Ascending aorta (tissue), 2 donors: ENCODE data around the gene HOTAIR. TPM values are rescaled to one million over a fixed set of nuclear protein-coding genes. Genes with fewer than 3 reads are reported as not detected.

Source experiments
- DNase-seq, 2 donors: peaks; one replicate each; pipeline ENCODE4 v3.0.0-alpha.2; 2019; ENCODE audit warnings: low spot score in 2 of 2
- H3K27ac ChIP-seq, 2 donors: fragments of 200-600 bp; sonication (generic); one replicate each; pipeline ENCODE4 v1.5.1; 2016 to 2017; ENCODE audit warnings: mild to moderate bottlenecking in 1 of 2
- H3K27me3 ChIP-seq: fragments of 200-600 bp; sonication (generic); one replicate; pipeline ENCODE4 v1.5.1; 2017
- H3K36me3 ChIP-seq, 2 donors: fragments of 200-600 bp; sonication (generic); one replicate each; pipeline ENCODE4 v1.5.1; 2016
- H3K4me1 ChIP-seq, 2 donors: fragments of 200-600 bp; sonication (generic); one replicate each; pipeline ENCODE4 v1.5.1; 2016 to 2017; ENCODE audit warnings: mild to moderate bottlenecking in 1 of 2
- H3K4me3 ChIP-seq, 2 donors: fragments of 200-600 bp; sonication (generic); one replicate each; pipeline ENCODE4 v1.5.1; 2016 to 2017; ENCODE audit warnings: mild to moderate bottlenecking in 1 of 2
- H3K9me3 ChIP-seq, 2 donors: fragments of 200-600 bp; sonication (generic); one replicate each; pipeline ENCODE4 v1.5.1; 2016
- intact Hi-C: fragments of 100-400 bp; cut with DNase I; formaldehyde crosslinking; loops from one replicate; pipeline ENCODE4 v1.15.1; 2023
- total RNA-seq: library from RNA; depleted of rRNA; stranded (reverse); fragments of >200 nt; gene quantifications from one replicate; pipeline ENCODE4 v1.1.0, GENCODE V29; 2016
- TF ChIP-seq, protein P1 (sequence below), 3 experiments: fragments of 200-600 bp in 2 of 3; fragments of 450-650 bp in 1 of 3; sonication (generic) in 2 of 3; IDR thresholded peaks; one replicate each; pipeline ENCODE4 v1.5.1; 2016 to 2019; ENCODE audit warnings: antibody characterized with exemption in 3 of 3, mild to moderate bottlenecking in 1 of 3, moderate library complexity in 1 of 3

HOTAIR gene
- total RNA-seq, 1 donor from 2014 or later: not detected

DNA sequence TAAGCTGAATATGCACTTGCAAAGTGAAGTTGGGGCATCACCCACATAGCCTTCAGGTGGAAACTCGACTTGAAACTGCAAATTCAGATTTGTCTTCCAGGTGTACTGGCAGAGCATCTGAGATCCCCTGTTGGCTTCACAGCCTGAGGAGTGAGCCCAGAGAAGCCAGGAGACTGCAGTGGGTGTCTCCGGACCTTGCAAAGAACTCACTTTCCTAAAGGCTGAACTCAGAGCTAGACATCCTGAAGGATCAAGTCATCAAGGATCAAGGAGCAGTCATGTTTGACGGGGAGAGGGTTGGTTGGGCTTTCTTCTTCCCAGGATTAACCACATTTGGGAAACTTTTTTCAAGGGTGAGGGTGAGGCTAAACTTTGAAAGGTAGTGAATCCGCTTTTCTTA is 45.2 kb downstream of the HOTAIR start:
- intact Hi-C loops: no loop called here
- TF ChIP-seq, protein P1, sequence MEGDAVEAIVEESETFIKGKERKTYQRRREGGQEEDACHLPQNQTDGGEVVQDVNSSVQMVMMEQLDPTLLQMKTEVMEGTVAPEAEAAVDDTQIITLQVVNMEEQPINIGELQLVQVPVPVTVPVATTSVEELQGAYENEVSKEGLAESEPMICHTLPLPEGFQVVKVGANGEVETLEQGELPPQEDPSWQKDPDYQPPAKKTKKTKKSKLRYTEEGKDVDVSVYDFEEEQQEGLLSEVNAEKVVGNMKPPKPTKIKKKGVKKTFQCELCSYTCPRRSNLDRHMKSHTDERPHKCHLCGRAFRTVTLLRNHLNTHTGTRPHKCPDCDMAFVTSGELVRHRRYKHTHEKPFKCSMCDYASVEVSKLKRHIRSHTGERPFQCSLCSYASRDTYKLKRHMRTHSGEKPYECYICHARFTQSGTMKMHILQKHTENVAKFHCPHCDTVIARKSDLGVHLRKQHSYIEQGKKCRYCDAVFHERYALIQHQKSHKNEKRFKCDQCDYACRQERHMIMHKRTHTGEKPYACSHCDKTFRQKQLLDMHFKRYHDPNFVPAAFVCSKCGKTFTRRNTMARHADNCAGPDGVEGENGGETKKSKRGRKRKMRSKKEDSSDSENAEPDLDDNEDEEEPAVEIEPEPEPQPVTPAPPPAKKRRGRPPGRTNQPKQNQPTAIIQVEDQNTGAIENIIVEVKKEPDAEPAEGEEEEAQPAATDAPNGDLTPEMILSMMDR (IDR thresholded peaks at IDR 0.05): no peak

GRCh38 chr12:53928054-53928835 is 46.5 kb downstream of the HOTAIR start:
- peaks cover 0 to 3% of the 10 kb centered on the region in 2 donors for H3K4me1 ChIP-seq
- H3K27ac ChIP-seq: no peak overlapping the region
- TF ChIP-seq, protein P1 (IDR thresholded peaks at IDR 0.05): no peak
- H3K36me3 ChIP-seq: no peaks in the 10 kb centered on the region
- H3K27me3 ChIP-seq: peaks cover 33% of the 10 kb centered on the region
- no peaks in the 10 kb centered on the region for H3K9me3 ChIP-seq
- no peak for DNase-seq
- H3K4me3 ChIP-seq: no peak overlapping the region
- intact Hi-C loops: no loop called here

More for the DNA sequence above, 45.2 kb downstream of the HOTAIR start:
- Histone ChIP-seq H3K27ac (no peak overlapping the region), H3K4me3 (no peak overlapping the region), H3K4me1 (peaks cover 0 to 3% of the 10 kb centered on the region in 2 donors), H3K36me3 (no peaks in the 10 kb centered on the region), H3K27me3 (peaks cover 33% of the 10 kb centered on the region), H3K9me3 (no peaks in the 10 kb centered on the region)
- no peak for DNase-seq

DNA sequence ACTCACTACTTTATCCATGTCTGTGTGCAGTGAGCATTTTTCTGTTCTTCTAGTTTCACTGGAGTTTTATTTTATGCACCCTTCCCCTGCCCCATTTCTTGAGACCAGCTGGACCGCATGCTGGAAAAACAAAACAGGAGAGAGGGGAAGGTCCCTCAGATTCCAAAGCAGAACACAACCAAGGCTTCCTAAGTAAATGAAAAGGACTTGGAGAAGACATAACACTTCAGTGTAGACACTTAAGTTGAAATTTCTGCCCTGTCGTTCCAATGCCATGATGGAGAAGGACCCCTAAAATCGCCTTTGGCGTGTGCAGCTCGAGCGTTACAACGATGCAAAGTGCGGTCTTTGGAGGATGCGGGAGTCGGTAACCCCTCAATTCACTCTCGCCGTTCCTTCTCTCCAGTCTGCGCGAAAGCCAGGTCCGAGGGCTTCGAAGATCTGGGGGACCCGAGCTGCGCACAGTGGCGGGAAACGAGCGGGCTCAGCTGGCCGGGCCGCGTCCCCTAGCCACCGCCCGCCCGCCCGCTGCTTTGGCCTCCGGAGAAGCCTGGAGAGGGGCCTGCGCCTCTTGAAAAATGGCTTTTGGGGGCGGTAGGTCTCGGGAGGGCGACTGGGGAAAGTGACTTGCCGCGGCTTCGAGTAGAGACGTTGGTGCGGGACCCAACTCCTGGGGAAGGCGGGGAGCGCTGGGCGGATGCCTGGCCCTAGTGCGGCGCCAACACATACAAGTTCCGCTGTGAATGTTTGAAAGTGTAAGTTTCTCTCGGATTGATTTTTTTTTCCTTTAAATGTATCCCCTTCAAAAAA is 47.3 kb downstream of the HOTAIR start:
- Histone ChIP-seq H3K4me1 (peaks cover 0 to 3% of the 10 kb centered on the region in 2 donors), H3K9me3 (no peaks in the 10 kb centered on the region), H3K4me3 (no peak overlapping the region), H3K27ac (no peak overlapping the region), H3K36me3 (no peaks in the 10 kb centered on the region), H3K27me3 (peaks cover 33% of the 10 kb centered on the region)
- intact Hi-C loops: no loop called here
- DNase-seq: no peak
- TF ChIP-seq, protein P1 (IDR thresholded peaks at IDR 0.05): no peak

DNA sequence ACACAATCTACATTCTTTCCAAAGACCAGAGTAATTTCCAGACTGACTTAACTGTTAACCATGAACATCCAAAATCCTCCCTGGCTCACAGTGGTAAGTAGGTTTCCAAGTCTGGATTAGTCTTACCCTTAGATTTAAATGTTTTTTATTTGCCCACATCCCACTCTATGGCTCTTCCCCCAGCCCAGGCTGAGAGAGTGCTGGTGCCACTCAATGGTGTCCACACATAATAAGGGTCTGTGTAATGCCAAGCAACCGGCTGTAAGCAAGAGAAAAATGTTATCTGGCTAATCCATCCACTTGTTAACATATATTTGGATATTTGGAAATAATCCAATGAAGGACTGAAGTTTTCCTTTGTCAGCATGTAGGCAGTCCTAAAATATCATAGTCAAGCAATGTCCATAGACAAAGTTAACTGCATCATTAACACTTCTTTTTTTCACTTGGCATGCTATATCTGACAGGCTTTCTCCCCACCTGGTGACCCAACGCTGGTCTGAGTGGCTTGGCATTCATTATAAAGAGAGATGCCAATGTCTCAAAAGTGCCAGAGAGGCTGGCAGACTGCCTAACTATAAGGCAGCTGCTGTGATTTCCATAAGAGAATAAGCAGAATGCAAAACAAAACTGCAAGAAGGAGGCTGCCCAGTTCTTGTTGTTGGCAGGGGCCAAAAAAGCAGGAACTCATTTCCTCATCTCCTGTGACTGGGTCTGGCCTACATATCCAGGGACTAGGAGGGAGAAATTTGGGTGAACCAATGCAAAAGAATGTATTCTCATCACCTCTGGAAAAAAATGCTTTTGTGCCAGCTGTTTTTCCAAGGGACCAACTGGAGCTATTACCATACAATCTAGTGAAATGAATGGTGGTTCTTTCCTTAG is 50.0 kb downstream of the HOTAIR start:
- Histone ChIP-seq H3K9me3 (no peaks in the 10 kb centered on the region), H3K4me1 (peaks cover 0 to 3% of the 10 kb centered on the region in 2 donors), H3K27me3 (peaks cover 20% of the 10 kb centered on the region), H3K27ac (no peak overlapping the region), H3K36me3 (no peaks in the 10 kb centered on the region), H3K4me3 (no peak overlapping the region)
- intact Hi-C loops: no loop called here
- no peak for DNase-seq
- TF ChIP-seq, protein P1 (IDR thresholded peaks at IDR 0.05): no peak
